Prostate gland (tissue), 2 donors: ENCODE results near the gene MMP25. TPM values are rescaled to one million over a fixed set of nuclear protein-coding genes. Genes with fewer than 3 reads are reported as not detected.

ENCODE experiments used
- DNase-seq: peaks from one replicate; pipeline ENCODE4 v3.0.0-alpha.2; 2019; ENCODE audit warnings: low spot score
- H3K27ac ChIP-seq, 2 donors: fragments of 200-600 bp; sonication (generic); 2 replicates each; pipeline ENCODE4 v1.5.1; 2017 to 2019
- H3K27me3 ChIP-seq: fragments of 200-600 bp; sonication (generic); replicated peaks from 2 replicates; pipeline ENCODE4 v1.5.1; 2019; ENCODE audit not compliant: insufficient read depth
- H3K36me3 ChIP-seq, 2 donors: fragments of 200-600 bp; sonication (generic); 1 replicate in 1 of 2; 2 replicates in 1 of 2; pipeline versions ENCODE4 v1.5.1 to v1.8.1; 2017 to 2019
- H3K4me1 ChIP-seq: fragments of 200-600 bp; sonication (generic); replicated peaks from 2 replicates; pipeline ENCODE4 v1.5.1; 2019
- H3K4me3 ChIP-seq, 2 donors: fragments of 200-600 bp; sonication (generic); 2 replicates each; pipeline ENCODE4 v1.5.1; 2017 to 2019
- H3K9me3 ChIP-seq: fragments of 200-600 bp; sonication (generic); 2 replicates; pipeline ENCODE4 v1.5.1; 2017
- CTCF ChIP-seq, 4 experiments: fragments of 200-600 bp in 2 of 4; fragments of 450-650 bp in 2 of 4; sonication (generic) in 2 of 4; IDR thresholded peaks; 1 replicate in 3 of 4; 2 replicates in 1 of 4; pipeline ENCODE4 v1.5.1; 2016 to 2019; ENCODE audit warnings: antibody characterized with exemption in 4 of 4, mild to moderate bottlenecking in 2 of 4, moderate library complexity in 2 of 4
- POLR2A ChIP-seq: fragments of 450-650 bp; IDR thresholded peaks from one replicate; pipeline ENCODE4 v1.6.1; 2016; ENCODE audit warnings: antibody characterized with exemption, mild to moderate bottlenecking
- POLR2AphosphoS5 ChIP-seq: sonication (generic); formaldehyde crosslinking; IDR thresholded peaks from one replicate; pipeline ENCODE4 v1.6.1; 2017; ENCODE audit warnings: antibody characterized with exemption
- WGBS: methylation state at CpG from one replicate; pipeline ENCODE4 v1.1.5; 2018; 5-methylcytosine and 5-hydroxymethylcytosine counted together
- intact Hi-C: fragments of 100-400 bp; cut with DNase I; formaldehyde crosslinking; loops from one replicate; pipeline ENCODE4 v1.14.2; 2022
- total RNA-seq, 2 donors: library from RNA; depleted of rRNA; stranded (reverse); fragments of >200 nt; gene quantifications; one replicate each; pipeline ENCODE4 v1.1.0, GENCODE V29; 2016

The MMP25 gene
- total RNA-seq, 2 donors from 2014 or later: 0.74 to 1.4 TPM

DNA sequence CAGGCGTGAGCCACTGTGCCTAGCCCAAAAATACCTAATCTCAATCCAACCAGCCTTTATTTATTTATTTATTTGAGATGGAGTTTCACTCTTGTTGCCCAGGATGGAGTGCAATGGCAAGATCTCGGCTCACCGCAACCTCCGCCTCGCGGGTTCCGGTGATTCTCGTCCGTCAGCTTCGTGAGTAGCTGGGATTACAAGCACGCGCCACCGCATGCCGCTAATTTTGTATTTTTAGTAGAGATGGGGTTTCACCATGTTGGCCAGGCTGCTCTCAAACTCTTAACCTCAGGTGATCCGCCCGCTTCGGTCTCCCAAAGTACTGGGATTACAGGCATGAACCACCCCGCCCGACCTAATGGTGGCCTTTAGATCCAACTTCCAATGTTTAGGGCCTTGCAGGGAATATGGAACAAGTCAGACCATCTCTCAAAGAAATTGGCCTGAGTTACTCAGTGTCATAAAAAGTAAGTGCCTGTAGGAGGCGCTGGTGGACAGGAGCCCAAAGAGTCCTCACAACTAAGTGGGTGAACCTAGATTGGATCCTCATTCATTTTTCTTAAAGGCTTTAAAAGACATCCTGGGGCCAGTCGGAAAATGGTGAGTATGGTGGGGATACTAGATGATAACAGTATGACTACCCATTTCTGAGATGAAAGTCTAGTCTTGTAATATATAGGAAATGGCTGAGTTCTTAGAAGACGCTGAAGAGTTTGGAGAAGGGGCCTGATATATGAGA is 48.1 kb downstream of the MMP25 start:
- DNase-seq: no peak
- WGBS: 93% methylated on average over 22 of the region's 22 CpGs
- no peaks in the 10 kb centered on the region for H3K4me1 ChIP-seq
- H3K36me3 ChIP-seq: no peaks in the 10 kb centered on the region
- no peaks in the 10 kb centered on the region for H3K27me3 ChIP-seq
- TF ChIP-seq POLR2AphosphoS5 (no peak), POLR2A (no peak), CTCF (IDR thresholded peaks at IDR 0.05) (peak in 3 of 4 experiments; percentile 13 to 19 (median 14))
- H3K4me3 ChIP-seq: no peak overlapping the region
- H3K9me3 ChIP-seq: no peaks in the 10 kb centered on the region
- intact Hi-C loops: no loop called here
- H3K27ac ChIP-seq: no peak overlapping the region

DNA sequence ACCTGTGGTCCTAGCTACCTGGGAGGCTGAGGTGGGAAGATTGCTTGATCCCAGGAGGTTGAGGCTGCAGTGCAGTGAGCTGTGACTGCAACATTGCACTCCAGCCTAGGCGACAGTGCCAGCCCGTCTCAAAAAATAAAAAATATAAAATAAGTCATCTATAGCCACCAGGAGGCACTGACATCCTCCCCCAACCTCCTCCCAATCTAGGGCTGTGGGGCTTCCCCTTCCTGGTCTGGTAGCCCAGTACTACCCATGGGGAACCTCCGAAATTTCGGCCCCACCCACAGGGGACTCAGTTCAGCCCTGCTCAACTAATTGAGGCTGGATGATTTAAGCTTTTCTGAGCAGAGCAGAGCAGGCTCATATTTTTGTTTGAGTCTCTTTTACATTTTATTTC is 49.5 kb downstream of the MMP25 start:
- TF ChIP-seq CTCF (IDR thresholded peaks at IDR 0.05) (no peak), POLR2A (no peak), POLR2AphosphoS5 (no peak)
- intact Hi-C loops: no loop called here
- Histone ChIP-seq H3K36me3 (no peaks in the 10 kb centered on the region), H3K9me3 (no peaks in the 10 kb centered on the region), H3K27me3 (no peaks in the 10 kb centered on the region), H3K4me3 (no peak overlapping the region), H3K4me1 (no peaks in the 10 kb centered on the region), H3K27ac (no peak overlapping the region)
- 60% methylated on average over 4 of the region's 4 CpGs for WGBS
- no peak for DNase-seq

DNA sequence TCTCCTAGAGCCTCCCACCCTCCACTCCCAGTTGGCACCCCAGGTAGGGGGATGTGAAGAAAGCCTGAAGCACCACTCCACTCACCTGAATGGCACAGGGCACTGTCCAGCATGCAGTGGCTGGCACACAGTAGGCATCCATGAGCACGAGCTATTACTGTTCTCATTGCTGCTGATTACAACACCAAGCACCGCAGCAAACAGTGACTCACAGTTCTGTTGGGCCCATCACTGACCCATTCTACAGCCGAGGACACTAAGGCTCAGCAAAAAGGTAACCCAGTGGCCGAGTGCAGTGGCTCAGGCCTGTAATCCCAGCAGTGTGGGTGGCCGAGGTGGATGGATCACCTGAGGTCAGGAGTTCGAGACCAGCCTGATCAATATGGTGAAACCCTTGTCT is 50.0 kb downstream of the MMP25 start:
- Histone ChIP-seq H3K36me3 (no peaks in the 10 kb centered on the region), H3K9me3 (no peaks in the 10 kb centered on the region), H3K4me3 (no peak overlapping the region), H3K27me3 (no peaks in the 10 kb centered on the region), H3K4me1 (no peaks in the 10 kb centered on the region), H3K27ac (no peak overlapping the region)
- intact Hi-C loops: no loop called here
- 90% methylated on average over 6 of the region's 6 CpGs for WGBS
- TF ChIP-seq POLR2AphosphoS5: no peak
- TF ChIP-seq POLR2A: no peak
- TF ChIP-seq CTCF (IDR thresholded peaks at IDR 0.05): no peak
- no peak for DNase-seq

GRCh38 chr16:3097266-3097665 is 50.9 kb downstream of the MMP25 start:
- H3K4me3 ChIP-seq: no peak overlapping the region
- 60% methylated on average over 8 of the region's 8 CpGs for WGBS
- no peaks in the 10 kb centered on the region for H3K36me3 ChIP-seq
- DNase-seq: no peak
- no peaks in the 10 kb centered on the region for H3K4me1 ChIP-seq
- H3K27me3 ChIP-seq: no peaks in the 10 kb centered on the region
- intact Hi-C loops: no loop called here
- H3K27ac ChIP-seq: no peak overlapping the region
- no peak for TF ChIP-seq POLR2A
- no peaks in the 10 kb centered on the region for H3K9me3 ChIP-seq

DNA sequence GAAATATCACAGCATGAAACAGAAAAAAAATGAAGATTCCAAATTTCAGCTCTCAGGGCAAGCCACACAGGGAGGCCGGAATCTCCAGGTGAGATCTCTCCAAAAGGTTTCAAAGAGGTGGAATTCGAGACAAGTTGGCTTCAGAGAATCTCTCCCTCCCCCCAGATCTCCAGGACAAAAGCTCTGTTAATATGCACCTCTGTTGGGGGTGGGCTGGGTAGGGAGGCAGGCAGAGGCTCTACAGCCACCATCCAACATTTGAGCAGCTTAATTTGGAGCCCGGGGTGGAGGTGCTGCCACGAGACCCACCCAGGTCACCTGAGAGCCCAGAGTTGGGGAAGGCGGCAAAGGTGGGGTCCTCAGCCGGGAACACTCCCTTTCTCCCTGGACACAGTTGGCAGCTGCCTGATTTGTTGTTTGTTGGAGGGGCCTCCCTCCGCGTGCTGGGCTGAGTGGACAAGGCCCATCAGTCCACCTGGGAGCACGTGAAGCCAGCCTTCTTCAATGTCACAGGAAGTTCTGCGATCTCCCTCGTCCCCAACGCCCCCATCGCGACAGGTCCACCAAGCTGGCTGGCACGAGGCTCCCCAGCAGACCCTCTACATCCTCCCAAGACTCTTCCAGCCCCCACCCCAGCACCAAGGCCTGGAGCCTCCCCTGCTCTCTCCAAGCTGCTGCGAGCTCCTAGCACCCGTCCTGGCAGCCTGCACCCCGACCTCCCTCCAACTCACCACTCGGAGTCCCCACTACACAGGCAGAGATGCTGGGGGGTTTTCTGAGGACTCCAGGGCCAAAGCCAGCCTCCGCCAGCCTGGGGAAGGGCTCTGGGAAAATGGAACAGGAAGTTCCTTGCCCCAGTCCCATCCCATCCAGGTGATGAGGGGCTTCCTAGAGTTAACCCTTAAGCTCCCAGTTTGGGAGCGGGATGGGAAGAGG is 52.4 kb downstream of the MMP25 start, which contains the start of gene ZSCAN10:
Gene ZSCAN10 (minus strand): TSS at position 836 of the 936 bp plus-strand sequence. CDS start 6,357 bp downstream, outside the sequence.
- TF ChIP-seq POLR2AphosphoS5 (no peak), POLR2A (no peak), CTCF (IDR thresholded peaks at IDR 0.05) (no peak)
- Histone ChIP-seq H3K4me1 (no peaks in the 10 kb centered on the region), H3K27ac (no peak within 1 kb of the TSS), H3K27me3 (no peaks in the 10 kb centered on the region), H3K9me3 (no peaks in the 10 kb centered on the region), H3K4me3 (no peak within 1 kb of the TSS), H3K36me3 (no peaks in the 10 kb centered on the region)
- intact Hi-C loops: no loop called here
- no peak for DNase-seq
- 52% methylated on average over 21 of the region's 21 CpGs for WGBS
